ENCODE results near the gene DTNB. TPM values are rescaled to one million over a fixed set of nuclear protein-coding genes. Genes with fewer than 3 reads are reported as not detected.
A peak's percentile ranks its signal among the peaks of the same experiment; 100 is the strongest.

The DTNB gene
- total RNA-seq, 2 donors from 2014 or later = 5.0 to 6.9 TPM

DNA sequence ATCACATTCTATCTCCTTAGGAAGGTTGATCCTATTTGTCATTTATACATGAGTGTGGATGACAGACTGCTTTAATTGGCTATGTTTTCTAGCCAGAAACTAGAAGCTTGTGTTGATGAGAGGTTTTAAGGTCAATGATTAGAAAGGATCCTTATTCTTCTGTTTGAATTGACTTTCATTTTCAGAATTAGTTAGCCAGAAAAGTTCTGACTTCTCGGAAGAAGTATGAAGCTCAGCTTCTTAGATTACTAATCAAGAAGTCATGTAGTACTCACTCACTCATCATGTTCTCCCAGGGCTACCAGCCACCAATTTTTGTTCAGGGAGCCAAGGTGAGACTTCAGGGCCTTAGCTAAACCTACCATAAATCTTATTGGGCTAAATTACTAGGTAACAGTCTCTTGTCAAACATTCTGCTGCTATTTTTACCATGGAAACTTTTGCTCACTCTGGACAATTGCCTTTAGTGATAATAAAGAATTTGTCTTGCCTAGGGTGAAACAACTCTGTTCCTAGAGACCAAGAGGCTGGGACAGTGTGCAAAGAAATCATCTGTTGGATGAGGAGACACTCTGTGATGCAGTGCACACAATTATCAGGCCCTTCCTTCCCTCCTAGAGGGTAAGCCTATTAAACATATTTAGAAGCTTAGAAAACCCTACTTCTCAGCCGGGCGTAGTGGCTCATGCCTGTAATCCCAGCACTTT lies 220.0 kb downstream of the DTNB start:
- no peak for DNase-seq
- ATAC-seq = no peak
- intact Hi-C loops (cut with DNase I, micrococcal nuclease) = no loop called here

DNA sequence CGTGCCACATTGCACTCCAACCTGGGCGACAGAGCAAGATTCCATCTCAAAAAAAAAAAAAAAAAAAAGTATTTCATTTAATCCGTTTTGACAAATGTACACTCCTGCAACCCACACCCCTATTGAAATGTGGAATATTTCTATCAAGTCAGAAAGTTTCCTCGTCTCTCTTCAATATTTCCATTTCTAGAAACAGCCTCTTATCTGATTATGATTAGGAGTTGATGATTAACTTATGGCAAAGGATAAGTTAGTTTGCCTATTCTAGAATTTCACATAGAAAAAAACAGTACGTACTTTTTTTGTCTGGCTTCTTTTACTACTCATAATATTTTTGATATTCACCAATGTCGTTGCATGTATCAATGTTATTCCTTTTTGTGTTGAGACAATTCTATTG lies 224.6 kb downstream of the DTNB start:
- no peak for ATAC-seq
- no peak for DNase-seq
- intact Hi-C loops (cut with DNase I, micrococcal nuclease) = no loop called here

DNA sequence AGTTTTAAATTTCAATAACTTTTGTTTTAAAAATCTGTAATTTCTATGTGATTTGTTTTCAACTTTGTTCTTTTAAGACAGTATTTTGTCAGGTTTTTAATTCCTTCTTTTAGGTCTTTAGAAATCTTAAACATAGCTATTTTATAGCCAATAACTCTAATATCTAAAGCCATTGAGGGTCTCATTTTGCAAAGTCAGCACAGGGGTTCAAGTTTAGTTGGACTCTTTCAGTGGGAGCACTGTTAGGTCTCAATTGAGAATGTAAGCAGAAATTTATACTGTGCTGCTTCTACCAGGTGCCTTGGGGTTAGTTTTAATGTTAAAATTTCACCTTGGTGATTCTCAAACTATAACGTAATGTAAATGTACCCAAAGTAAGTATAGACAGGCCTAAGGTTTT lies 226.4 kb downstream of the DTNB start:
- no peak for ATAC-seq
- DNase-seq = no peak
- intact Hi-C loops (cut with DNase I, micrococcal nuclease) = no loop called here

GRCh38 chr2:25446122-25446521 lies 227.3 kb downstream of the DTNB start:
- intact Hi-C loops (cut with DNase I, micrococcal nuclease) = no loop called here
- ATAC-seq (no peak), DNase-seq (no peak)

- intact Hi-C loops (cut with DNase I, micrococcal nuclease) = no loop called here
- DNase-seq (no peak), ATAC-seq (no peak)
Observed at GRCh38 chr2:25445464-25445863, 227.9 kb downstream of the DTNB start.

DNA sequence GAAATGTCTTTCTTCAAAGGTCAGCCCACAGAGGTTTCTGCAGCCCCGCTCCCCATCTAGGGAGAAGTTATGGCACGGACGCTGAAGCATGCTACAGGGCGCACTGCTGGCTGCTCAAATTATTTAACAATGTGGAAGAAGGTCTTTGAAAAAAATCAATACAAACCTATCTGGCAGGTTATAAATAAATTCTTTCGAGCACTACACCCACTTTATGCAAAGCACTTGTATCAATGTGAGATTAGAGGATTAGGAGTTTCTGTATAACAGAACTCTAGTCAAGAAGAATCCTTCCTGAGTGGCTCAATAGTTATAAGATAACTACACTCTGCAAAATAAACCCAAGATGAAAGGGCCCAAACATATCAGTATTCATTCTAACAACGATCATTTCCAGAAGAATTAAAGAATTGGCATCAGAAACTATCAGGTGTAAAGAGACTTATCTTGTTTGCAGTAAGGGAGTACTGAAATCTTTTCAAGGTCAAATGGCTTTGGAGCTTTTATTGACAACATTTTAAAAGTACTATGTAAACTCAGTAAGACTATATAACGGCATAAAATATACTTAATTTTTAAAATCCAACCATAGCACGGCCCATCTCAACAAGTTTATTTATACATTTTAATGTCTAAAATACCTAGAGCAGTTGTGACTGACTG lies 228.6 kb downstream of the DTNB start:
- no peak for DNase-seq
- intact Hi-C loops (cut with DNase I, micrococcal nuclease) = no loop called here
- ATAC-seq = no peak

DNA sequence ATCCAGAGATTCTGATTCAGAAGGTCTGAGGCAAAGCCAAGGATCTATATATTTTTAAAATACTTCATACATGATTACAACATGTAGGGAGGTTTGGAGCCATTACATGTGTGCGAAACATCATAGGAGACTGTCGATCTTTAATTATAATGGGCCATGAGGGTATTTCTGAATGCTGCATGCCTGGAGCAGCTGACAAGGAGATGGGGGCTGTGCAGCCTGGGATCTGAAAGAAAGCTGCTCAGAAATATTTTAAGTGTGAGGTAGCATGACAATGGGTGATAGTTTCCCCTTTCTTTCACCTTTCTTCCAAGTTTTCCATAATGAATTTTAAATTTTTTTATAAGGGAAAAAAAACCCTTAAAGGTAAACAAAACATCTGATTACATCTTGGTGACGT lies 229.6 kb downstream of the DTNB start:
- intact Hi-C loops (cut with DNase I, micrococcal nuclease) = no loop called here
- DNase-seq = no peak
- ATAC-seq = no peak

DNA sequence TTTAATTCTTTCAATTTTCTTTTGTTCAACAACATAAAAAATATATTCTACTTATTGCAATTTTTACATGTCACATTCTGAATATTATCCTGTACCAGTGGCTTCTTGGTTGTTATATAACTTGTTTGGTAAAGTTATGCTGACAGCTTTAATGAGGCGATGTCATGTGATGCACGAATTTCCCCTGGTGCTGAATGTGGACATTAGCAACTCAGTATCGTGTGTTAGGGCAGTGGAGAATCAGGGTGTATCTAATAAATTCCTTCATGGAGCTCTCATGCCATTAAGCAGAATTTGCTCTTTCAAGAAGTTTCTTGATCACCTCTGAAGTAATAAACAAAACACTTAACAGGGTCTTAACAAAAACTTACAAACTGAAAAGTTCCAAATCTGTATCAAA lies 232.0 kb downstream of the DTNB start:
- DNase-seq (no peak), ATAC-seq (no peak)
- intact Hi-C loops (cut with DNase I, micrococcal nuclease) = no loop called here

- ATAC-seq (no peak), DNase-seq (no peak)
- intact Hi-C loops (cut with DNase I, micrococcal nuclease) = no loop called here
Observed at GRCh38 chr2:25438793-25439192, 234.6 kb downstream of the DTNB start.

GRCh38 chr2:25437881-25438662 lies 235.3 kb downstream of the DTNB start:
- DNase-seq (no peak), ATAC-seq (no peak)
- intact Hi-C loops (cut with DNase I, micrococcal nuclease) = no loop called here

DNA sequence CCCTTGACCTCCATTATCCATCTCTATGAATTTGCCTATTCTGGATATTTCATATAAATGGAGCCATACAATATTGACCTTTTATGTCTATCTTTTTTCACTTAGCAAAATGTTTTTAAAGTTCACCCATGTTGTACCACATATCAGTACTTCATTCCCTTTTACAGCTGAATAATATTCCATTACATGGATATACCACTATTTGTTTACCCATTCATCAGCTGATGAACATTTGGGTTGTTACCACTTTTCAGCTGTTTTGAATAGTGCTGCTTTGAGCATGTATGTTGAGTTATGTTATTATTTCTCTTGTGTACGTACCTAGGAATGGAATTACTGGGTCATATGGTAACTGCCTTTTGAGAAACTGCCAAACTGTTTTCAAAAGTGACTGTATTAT lies 238.0 kb downstream of the DTNB start:
- intact Hi-C loops (cut with DNase I, micrococcal nuclease) = no loop called here
- ATAC-seq (no peak), DNase-seq (no peak)

- intact Hi-C loops (cut with DNase I, micrococcal nuclease) = no loop called here
- DNase-seq (no peak), ATAC-seq (no peak)
Observed at GRCh38 chr2:25431604-25432003, 241.8 kb downstream of the DTNB start.

DNA sequence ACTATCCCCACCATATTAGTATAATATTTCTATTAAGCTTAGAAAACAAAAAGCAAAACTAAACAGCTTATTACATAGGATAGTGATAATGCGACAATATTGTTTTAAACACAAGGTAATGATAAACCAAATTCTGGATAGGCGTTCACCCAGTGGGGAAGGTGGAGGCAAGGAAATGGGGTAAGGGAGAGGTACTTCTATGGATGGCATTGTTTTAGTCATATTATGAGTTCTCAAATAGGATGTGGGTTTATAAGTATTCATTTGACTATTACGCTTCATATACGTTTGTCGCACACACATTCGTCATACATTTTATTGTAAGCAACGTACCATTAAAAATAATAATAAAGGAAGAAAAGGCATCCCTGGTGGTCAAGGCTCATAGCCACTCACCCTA lies 242.8 kb downstream of the DTNB start:
- intact Hi-C loops (cut with DNase I, micrococcal nuclease) = no loop called here
- no peak for ATAC-seq
- no peak for DNase-seq

- intact Hi-C loops (cut with DNase I, micrococcal nuclease) = no loop called here
- ATAC-seq = no peak
- no peak for DNase-seq
Observed at GRCh38 chr2:25426326-25426725, 247.1 kb downstream of the DTNB start.

DNA sequence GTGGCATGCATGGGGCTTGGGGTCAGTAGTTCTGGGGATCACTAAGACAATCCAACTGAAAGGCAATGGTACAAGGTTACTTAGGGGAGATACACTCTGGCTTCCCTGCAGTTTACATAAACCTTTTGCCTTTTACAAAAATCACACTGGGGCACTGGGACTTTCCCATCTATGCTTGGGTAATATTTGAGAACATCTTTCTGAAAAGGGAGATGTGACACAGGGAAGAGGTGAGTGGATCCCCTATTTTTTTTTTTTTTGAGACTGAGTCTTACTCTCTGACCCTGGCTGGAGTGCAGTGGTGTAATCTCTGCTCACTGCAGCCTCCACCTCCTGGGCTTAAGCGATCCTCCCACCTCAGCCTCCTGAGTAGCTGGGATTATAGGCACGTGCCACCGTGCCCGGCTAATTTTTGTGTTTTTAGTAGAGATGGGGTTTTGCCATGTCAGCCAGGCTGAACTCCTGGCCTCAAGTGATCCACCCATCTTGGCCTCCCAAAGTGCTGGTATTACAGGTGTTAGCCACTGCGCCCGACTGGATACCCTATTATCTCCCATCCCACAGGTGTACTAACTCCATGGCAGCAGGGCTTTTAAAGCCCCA lies 248.8 kb downstream of the DTNB start:
- ATAC-seq (no peak), DNase-seq (no peak)
- intact Hi-C loops (cut with DNase I, micrococcal nuclease) = no loop called here

DNA sequence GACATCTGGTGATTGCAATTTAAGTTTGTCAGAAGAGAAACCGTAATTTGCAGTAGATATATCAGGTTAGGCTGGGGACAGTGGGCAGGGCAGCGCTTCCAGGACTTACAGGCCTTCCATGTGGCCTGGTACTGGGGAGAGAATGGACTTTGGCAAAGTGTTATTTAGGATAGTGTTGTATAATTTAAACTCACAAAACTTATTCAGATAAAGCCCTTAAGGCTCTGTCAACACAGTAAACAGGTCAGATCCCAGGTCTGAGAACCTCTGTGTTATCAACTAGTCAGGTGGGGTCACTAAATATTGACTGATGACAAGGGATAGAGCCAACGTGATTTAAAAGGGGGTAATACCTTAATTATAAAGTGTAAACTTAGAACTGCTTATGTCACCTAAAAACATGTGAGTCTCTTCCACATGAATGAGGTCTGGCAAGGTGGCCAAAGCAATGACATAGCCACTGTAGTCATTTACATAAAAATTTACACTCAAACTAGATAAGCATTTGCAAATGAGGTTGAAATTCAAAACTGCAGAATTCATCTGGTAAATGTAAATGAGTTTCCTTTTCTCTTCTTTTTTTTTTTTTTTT lies 251.5 kb downstream of the DTNB start:
- intact Hi-C loops (cut with DNase I, micrococcal nuclease) = no loop called here
- ATAC-seq (peak; percentile 88), DNase-seq (peak in 1 of 2 donors; percentile 49)

DNA sequence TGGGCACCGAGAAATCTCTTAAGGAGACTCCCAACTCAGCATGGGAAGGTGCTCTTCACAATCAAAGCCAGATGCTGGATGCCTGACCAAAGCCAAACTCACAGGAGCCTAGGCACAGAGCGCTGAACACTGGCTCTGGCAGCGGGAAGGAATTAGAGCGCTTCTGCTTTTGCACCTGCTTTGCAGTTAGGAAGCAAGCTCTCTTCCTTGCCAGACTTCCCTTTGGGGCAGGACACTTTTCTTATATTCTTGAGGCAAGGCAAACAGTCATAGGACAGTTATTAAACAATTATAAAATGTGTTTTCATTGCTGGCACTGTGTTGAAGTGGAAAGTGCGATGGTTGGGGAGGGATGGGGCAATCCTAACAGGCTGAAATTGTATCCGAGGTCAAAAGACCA lies 252.1 kb downstream of the DTNB start:
- DNase-seq (no peak), ATAC-seq (peak; percentile 57)
- intact Hi-C loops (cut with DNase I, micrococcal nuclease) = no loop called here

- ATAC-seq = peak; percentile 62
- peak in 1 of 2 donors; percentile 42 for DNase-seq
- intact Hi-C loops (cut with DNase I, micrococcal nuclease) = no loop called here
Observed at GRCh38 chr2:25420820-25421237, 252.5 kb downstream of the DTNB start.

DNA sequence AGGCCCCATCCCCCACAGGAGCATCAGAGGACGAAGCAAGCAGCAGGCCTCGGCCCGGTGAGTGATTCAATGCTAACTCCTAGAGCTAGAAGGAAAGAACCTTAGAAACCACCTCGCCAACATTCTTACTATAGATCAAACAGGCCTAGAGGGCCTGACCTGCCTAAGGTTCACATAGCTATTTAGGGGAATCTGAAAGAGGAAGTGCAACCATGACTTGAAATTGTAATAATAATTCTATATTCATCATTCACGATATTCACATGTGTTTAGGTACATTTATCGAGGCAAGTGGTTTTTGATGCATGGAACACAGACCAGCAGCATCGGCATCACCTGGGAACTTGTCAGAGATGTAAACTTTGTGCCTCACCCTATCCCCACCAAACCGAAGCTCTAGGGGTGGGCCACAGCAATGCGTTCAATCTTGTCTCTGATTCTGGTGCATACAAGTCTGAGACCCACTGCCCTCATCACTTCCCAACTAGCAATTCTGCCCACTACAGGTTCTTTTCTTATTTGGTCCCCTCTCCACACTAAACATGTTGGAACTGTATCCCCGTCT lies 253.6 kb downstream of the DTNB start:
- intact Hi-C loops (cut with DNase I, micrococcal nuclease) = no loop called here
- ATAC-seq = no peak

More for the DNA sequence above, 253.6 kb downstream of the DTNB start:
- peak in 1 of 2 donors; percentile 41 for DNase-seq
